Lower lobe of right lung (tissue), 2 donors: ENCODE measurements around the gene TSR3. TPM values are rescaled to one million over a fixed set of nuclear protein-coding genes. Genes with fewer than 3 reads are reported as not detected.

Source experiments
- ATAC-seq, 2 donors: fragments of 200-7000 bp; cut with Tn5 transposase; one replicate each; pipeline ENCODE4 v1.9.1; 2020 to 2022; ENCODE audit warnings: mild to moderate bottlenecking in 2 of 2, moderate library complexity in 2 of 2
- DNase-seq: peaks from one replicate; pipeline ENCODE4 v3.0.0-alpha.2; 2020
- H3K27ac ChIP-seq: fragments of 200-600 bp; one replicate; pipeline ENCODE4 v1.8.0; 2022
- H3K27me3 ChIP-seq: fragments of 200-600 bp; one replicate; pipeline ENCODE4 v1.8.0; 2022; ENCODE audit warnings: low read depth
- H3K36me3 ChIP-seq: fragments of 200-600 bp; one replicate; pipeline ENCODE4 v1.8.0; 2022; ENCODE audit warnings: mild to moderate bottlenecking
- H3K4me1 ChIP-seq: fragments of 200-600 bp; one replicate; pipeline ENCODE4 v1.8.0; 2022
- H3K4me3 ChIP-seq: fragments of 200-600 bp; one replicate; pipeline ENCODE4 v1.8.0; 2022; ENCODE audit warnings: mild to moderate bottlenecking
- H3K9me3 ChIP-seq: fragments of 200-600 bp; one replicate; pipeline ENCODE4 v1.8.0; 2022
- intact Hi-C: fragments of 100-400 bp; cut with DNase I; formaldehyde crosslinking; loops from one replicate; pipeline ENCODE4 v1.11.0; 2022
- total RNA-seq: library from RNA; stranded (reverse); fragmentation: NEBNext Ultra II Directional; extraction: Animal tissue kit (Norgen Biotek cat#: 25700); gene quantifications from one replicate; pipeline ENCODE4 v1.2.1, GENCODE V29; 2021
- TF ChIP-seq, protein P1 (sequence below): fragments of 200-600 bp; IDR thresholded peaks from one replicate; pipeline ENCODE4 v1.8.0; 2022; ENCODE audit warnings: antibody characterized with exemption, mild to moderate bottlenecking
- donor health status: DM: no; HTN: yes; CAD: no; lungs with severe emphysema.

The TSR3 gene
- total RNA-seq, 1 donor from 2014 or later: 39.5 TPM

GRCh38 chr16:1316033-1316405 is 35.7 kb downstream of the TSR3 start:
- ATAC-seq (no peak), DNase-seq (no peak)
- Histone ChIP-seq H3K27ac (no peak overlapping the region), H3K4me1 (peaks cover 21% of the 10 kb centered on the region), H3K27me3 (no peaks in the 10 kb centered on the region), H3K9me3 (no peaks in the 10 kb centered on the region), H3K36me3 (peaks cover 86% of the 10 kb centered on the region), H3K4me3 (no peak overlapping the region)
- TF ChIP-seq, protein P1, sequence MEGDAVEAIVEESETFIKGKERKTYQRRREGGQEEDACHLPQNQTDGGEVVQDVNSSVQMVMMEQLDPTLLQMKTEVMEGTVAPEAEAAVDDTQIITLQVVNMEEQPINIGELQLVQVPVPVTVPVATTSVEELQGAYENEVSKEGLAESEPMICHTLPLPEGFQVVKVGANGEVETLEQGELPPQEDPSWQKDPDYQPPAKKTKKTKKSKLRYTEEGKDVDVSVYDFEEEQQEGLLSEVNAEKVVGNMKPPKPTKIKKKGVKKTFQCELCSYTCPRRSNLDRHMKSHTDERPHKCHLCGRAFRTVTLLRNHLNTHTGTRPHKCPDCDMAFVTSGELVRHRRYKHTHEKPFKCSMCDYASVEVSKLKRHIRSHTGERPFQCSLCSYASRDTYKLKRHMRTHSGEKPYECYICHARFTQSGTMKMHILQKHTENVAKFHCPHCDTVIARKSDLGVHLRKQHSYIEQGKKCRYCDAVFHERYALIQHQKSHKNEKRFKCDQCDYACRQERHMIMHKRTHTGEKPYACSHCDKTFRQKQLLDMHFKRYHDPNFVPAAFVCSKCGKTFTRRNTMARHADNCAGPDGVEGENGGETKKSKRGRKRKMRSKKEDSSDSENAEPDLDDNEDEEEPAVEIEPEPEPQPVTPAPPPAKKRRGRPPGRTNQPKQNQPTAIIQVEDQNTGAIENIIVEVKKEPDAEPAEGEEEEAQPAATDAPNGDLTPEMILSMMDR: no peak
- intact Hi-C loops: no loop called here

DNA sequence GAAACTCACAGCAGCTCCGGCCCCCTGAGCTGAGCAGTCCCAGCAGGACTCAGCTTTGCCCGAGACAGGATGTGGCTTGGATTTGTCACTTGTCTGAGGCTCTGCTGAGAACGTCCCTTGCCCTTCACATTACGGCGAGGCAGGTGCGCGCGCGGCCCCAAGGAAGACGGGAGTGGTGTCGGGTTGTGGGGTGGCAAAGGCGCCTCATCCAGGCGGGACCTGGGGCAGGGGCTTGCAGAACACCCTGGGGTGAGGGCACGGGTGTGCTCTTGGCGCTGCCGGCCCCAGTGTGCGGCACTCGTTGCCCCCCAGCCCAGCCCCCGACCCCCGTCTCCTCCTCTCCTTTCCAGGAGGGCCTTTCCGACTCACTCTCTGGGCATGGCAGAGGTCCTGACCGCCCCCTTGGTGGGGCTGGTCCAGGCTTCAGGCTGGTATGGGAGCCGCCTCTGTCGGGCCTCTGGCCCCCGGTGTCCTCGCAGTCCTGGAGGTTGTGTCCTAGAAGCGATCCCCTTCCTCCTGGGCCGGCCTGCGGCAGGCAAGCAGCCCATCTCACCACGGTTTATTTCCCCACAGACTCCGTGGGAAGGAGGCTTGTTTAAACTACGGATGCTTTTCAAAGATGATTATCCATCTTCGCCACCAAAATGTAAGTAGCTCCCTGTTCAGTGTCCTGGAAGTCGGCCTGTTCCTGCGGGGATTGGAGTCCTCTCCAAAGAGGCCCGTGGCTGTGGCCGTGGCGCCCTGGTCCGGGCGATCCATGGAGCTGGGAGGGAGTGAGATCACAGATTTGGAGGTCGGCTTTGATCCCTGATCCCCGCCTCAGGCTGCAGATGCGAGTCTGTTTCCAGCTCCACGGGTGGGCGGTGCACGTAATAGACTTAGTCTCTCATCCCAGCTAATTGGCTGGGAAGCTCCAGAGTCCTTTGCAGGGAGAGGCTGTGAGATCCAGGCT is 36.3 kb downstream of the TSR3 start:
- no peaks in the 10 kb centered on the region for H3K9me3 ChIP-seq
- H3K4me3 ChIP-seq: no peak overlapping the region
- TF ChIP-seq, protein P1: no peak
- H3K27ac ChIP-seq: no peak overlapping the region
- H3K4me1 ChIP-seq: peaks cover 28% of the 10 kb centered on the region
- H3K27me3 ChIP-seq: no peaks in the 10 kb centered on the region
- intact Hi-C loops: no loop called here
- DNase-seq (no peak), ATAC-seq (no peak)
- H3K36me3 ChIP-seq: peaks cover 80% of the 10 kb centered on the region

DNA sequence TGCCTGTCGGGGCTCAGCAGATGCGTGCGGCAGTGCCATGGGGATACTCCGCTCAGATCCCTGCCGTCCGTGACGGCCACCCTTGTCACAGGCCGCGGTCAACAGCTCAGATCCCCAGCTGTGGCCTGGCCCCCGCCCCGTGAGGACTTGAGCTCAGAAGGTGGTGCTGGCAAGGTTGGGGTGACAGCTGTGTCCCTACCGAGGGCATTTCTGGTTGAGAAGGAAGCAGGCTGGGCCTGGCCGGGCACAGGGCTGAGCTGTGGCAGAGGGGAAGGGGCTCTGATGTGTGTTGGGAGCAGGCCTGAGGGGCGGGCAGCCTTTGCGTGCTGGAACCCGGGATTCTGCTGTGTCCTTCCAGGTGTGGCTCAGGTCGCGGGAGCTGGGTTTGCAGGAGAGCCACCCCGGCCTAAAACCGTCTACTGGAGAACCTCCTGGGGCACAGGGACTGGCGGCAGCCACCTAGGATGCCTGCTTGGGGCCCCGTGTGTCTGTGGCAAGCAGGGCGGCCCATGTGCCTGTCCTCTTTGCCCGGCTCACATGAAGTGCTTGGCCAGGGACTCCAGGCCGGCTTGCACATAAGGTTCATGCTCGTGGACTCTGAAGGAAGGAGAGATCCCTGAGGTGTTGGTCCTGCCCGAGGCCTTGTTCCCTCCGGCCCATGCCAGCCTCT is 37.1 kb downstream of the TSR3 start:
- no peak overlapping the region for H3K27ac ChIP-seq
- H3K36me3 ChIP-seq: peaks cover 72% of the 10 kb centered on the region
- intact Hi-C loops: no loop called here
- ATAC-seq (no peak), DNase-seq (no peak)
- peaks cover 28% of the 10 kb centered on the region for H3K4me1 ChIP-seq
- TF ChIP-seq, protein P1: no peak
- no peaks in the 10 kb centered on the region for H3K9me3 ChIP-seq
- no peaks in the 10 kb centered on the region for H3K27me3 ChIP-seq
- no peak overlapping the region for H3K4me3 ChIP-seq

DNA sequence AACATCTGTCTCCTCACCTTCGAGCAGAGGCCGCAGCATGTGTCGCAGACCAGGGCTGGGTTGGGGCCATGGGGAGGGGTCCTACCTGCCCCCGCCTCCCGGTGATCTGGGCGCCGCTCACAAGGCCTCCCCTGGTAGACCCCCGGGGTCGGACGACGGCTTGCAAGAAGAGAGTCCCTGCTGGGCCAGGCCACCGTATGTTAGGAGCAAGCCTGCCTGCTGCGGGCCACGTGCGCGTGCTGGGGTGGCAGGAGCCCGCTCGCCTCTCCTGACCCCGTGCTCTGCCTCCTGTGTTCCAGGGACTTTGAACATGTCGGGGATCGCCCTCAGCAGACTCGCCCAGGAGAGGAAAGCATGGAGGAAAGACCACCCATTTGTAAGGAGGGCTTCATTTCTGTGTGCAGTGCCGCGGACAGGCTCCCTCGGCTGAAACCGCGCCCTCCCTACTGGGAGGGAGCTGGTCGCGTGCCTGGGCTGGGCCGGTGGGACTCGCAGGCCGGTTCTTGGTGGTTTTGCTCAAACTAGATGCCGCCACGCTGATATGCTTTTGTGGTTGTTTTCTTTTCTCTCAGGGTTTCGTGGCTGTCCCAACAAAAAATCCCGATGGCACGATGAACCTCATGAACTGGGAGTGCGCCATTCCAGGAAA is 37.8 kb downstream of the TSR3 start:
- H3K9me3 ChIP-seq: no peaks in the 10 kb centered on the region
- no peak for ATAC-seq
- H3K27ac ChIP-seq: no peak overlapping the region
- no peak overlapping the region for H3K4me3 ChIP-seq
- intact Hi-C loops: no loop called here
- H3K27me3 ChIP-seq: no peaks in the 10 kb centered on the region
- no peak for DNase-seq
- TF ChIP-seq, protein P1: no peak
- H3K4me1 ChIP-seq: peaks cover 28% of the 10 kb centered on the region
- H3K36me3 ChIP-seq: peaks cover 65% of the 10 kb centered on the region

DNA sequence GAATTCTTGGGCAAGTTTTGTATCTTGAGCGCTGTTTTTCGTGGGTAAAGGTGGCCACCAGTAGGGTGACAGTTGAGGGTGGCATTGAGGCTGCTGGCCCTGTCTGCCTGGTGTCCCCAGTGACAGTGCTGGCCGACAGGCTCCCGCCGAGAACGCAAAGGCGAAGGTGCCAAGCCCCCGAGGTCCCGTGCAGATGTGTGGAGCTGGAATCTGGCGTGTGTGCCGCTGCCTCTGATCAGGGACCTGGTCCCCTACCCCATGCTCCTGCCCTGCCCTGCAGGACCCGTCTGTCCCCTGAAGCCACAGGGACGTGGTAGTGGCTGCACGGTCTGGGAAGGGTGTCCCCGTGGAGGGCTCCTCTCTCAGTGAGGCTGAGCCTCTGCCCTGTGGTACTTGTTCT is 38.8 kb downstream of the TSR3 start:
- ATAC-seq (no peak), DNase-seq (no peak)
- no peaks in the 10 kb centered on the region for H3K27me3 ChIP-seq
- H3K4me3 ChIP-seq: no peak overlapping the region
- H3K36me3 ChIP-seq: peaks cover 55% of the 10 kb centered on the region
- peaks cover 28% of the 10 kb centered on the region for H3K4me1 ChIP-seq
- H3K9me3 ChIP-seq: no peaks in the 10 kb centered on the region
- H3K27ac ChIP-seq: no peak overlapping the region
- intact Hi-C loops: no loop called here
- TF ChIP-seq, protein P1: no peak
